Jurkat, Clone E6-1 (cell line): ENCODE data around the gene COL12A1. TPM values are rescaled to one million over a fixed set of nuclear protein-coding genes. Genes with fewer than 3 reads are reported as not detected.

Experiments used
- DNase-seq: peaks from one replicate; pipeline ENCODE4 v3.0.0-alpha.2; 2011; ENCODE audit warnings: low read depth, low spot score
- H3K4me3 ChIP-seq: 2 replicates; pipeline ENCODE4 v1.5.1; 2011; ENCODE audit warnings: mild to moderate bottlenecking, low read length, control low read depth, moderate library complexity
- polyA plus RNA-seq: library from polyadenylated mRNA; unstranded; fragments of >200 nt; gene quantifications from one replicate; pipeline ENCODE4 v1.2.1, GENCODE V29; 2012; ENCODE audit warnings: missing spikeins; ENCODE audit not compliant: insufficient read length, insufficient read depth

COL12A1 gene
- polyA plus RNA-seq, result not detected

DNA sequence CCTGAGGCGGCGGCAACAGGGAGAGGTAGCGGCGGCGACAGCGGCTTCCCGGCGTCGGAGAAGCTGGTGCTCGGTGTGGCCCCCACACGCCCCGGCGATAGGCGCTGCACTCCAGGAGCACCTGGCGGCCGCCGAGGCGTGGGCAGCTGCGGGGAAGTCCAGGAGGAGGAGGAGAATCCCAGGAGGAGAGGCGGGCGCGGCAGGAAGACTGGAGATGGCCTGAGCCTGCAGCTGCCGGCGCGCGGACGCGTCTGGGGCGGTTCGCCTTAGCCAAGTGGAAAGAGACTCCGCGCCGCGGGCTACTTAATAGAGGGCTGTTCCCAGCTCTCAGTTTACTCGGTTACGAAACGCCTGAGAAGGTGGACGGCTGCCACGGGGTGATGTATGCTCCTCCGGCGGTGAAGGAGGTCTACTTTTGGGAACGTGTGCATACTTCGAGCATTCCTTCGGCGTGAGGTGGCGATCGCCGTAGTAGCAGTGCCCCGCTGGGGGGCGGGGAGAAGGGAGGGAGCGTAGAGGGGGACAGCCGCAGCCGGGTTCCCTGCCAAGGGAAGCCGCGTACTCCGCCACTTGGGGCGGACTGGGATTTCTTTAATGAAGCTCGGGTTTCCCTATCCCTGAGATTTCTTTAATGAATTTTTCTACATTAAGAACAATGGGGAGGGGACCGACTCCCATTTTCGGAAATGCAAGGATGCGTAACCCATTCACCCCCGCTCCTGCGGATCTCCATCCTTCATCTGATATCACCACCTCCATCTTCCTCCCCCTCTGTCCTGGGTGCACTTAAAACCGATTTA, at the start of gene COL12A1:
TSS of gene COL12A1 (minus strand) at position 278 of the 800 bp plus-strand sequence. CDS start 3,261 bp downstream, outside the sequence.
- H3K4me3 ChIP-seq, result no peak within 1 kb of the TSS
- no peak for DNase-seq

DNA sequence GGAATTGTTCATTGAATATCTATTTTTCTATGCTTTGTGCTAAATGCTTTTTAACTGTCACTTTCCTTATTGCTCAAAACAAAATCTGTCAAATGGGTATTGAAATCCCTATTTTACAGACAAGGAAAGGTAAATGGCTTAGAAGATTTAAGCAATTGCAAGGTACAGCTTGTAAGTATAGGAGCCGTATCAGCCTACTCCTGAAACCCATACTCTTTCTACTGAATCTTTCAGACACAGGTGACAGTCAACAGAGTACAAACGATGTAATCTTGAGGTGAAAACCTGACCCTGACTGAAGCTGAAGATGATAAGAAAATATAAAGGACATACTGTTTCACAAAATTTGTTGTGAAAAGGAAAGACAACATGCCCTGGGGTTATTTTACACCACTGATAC, 44.7 kb upstream of the COL12A1 start:
- no peak for DNase-seq
- H3K4me3 ChIP-seq, result no peak overlapping the region

DNA sequence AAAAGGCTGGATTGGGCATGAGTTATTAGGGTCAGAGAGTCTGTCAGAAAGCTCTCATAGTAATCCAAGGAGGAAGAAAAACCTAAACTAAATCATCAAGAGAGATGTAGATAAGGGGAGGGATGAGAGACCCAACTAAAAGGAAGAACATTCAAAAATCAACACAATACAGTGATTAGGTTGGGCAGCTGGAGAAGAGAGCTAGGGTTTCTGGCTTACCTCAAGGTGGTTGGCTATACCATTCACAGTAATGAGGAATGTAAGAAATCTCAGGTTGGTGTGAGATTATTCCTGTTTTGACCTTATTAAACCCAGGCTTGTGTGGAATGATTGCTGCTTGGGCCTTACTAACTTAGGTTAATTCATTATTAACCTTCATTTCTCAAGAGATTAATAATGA, 44.0 kb upstream of the COL12A1 start:
- no peak overlapping the region for H3K4me3 ChIP-seq

DNA sequence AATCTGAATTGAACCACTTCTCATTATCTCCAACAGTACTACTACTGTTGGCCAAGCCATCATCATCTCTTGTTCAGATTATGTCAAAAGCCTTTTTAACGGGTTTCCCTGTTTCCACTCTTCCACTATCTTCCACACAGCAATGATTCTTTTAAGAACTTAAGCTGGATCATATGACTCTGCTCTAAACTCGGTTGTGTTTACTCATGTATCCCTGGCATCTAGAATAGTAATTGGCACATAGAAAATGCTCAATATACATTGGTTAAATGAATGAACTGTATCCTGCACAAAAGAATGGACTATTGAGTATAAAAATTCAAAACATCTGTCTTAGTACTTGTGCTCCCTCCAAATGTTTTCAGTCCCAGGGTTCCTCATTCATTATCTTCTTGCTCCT, 40.5 kb upstream of the COL12A1 start:
- DNase-seq, result no peak

More for the DNA sequence above, 44.0 kb upstream of the COL12A1 start:
- no peak for DNase-seq

DNA sequence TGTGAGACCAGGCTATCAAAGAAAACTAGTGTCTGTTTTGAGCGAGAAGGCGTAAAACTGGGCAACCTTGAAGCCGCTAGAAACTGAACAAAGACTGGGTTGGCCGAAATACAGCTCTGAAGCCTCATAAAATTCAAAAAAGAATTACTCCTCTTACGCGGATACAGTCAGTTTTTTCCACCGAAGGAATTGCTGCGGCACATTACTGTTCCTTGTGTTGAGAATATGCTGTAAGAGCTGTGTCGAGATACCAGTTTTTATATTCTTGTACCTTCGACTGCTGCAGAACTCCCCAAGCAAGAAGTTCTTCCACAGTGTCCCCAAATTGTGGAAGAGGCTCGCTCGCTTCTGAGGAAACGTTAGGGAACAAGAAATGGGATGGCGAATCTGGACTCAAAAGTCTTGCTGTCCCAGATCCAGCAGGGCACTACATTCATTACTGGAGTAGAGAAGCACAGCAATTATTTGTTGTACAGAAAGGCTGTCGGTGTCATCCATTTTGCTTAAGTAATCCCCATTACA, 38.3 kb upstream of the COL12A1 start:
- no peak for DNase-seq
- peak overlapping the region; percentile 97 for H3K4me3 ChIP-seq

More for the DNA sequence above, 40.5 kb upstream of the COL12A1 start:
- H3K4me3 ChIP-seq, result no peak overlapping the region

DNA sequence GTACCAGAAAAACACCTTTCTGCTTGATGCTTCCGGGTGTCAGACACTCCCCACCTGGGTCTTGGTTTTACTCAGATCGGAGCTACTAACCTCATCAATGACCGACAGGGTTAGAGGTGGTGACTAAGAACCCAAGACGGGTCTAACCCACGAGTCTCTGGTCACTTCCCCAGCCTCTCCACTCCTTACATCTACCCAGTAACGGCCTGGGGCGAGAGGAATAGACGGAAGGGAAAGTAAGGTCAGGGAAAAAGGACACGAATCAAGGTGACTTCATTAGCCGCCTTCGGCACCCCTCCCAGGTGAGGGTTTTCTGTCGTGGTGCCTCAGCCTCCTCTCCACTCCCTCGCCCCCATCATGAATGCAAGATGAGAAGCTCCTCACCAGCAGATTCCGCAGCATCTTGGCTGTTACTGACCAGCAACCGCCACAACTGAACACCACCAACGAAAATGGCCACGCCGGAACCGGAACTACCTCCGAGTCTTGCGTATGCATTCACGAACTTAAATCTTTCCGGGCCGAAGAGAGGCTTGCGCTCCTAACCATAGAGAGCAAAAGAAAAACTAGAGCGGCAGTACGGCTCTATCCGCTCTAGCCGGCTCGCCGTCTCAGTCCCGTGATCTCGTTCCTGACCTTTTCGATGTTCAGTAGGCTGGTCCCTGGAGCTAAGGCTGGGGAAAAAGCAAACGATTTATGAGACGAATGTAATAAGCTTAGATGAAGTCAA, 37.6 kb upstream of the COL12A1 start, which contains the start of gene COX7A2:
TSS of gene COX7A2 (minus strand) at position 469 of the 730 bp plus-strand sequence. CDS start at position 402, 67 bp downstream.
- peak; percentile 96 for DNase-seq
- peak within 1 kb of the TSS; percentile 97 for H3K4me3 ChIP-seq

DNA sequence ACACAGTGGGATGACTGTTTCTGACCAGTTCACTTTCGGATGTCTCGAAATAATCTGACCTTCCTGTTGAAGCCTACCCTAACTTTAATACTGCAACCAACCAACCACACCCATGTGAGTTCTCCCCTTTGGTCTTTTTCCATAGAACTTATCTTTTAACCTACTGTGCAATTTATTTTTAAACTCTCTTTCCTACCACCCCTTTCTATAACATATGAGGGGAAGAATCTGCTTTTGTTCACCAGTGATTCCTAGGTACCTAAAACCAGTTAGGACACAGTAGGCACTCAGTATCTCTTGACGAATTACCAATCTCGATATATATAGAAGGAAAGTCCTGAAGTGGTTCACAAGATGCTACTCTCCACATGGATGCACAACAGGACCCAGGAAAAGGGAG, 30.8 kb upstream of the COL12A1 start:
- DNase-seq, result no peak
- no peak overlapping the region for H3K4me3 ChIP-seq

DNA sequence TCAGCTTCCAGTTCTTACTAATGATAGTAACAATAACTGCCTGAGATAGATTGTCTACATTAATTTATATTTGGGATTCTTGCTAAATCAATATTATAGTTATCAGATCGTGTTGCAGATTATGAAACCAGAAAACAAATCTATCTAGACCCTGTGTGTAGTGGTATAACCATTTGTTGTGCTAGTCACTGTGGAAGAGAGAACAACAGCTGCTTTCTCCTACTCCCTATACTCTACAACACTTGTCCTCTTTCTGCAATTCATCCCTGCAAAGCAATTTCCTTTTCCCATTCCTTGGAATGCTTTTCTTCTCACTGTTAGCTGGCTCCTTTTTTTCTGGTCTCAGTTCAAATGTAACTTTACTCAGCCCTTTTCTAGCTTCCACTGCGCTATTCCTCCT, 29.4 kb upstream of the COL12A1 start:
- DNase-seq, result no peak
- no peak overlapping the region for H3K4me3 ChIP-seq

DNA sequence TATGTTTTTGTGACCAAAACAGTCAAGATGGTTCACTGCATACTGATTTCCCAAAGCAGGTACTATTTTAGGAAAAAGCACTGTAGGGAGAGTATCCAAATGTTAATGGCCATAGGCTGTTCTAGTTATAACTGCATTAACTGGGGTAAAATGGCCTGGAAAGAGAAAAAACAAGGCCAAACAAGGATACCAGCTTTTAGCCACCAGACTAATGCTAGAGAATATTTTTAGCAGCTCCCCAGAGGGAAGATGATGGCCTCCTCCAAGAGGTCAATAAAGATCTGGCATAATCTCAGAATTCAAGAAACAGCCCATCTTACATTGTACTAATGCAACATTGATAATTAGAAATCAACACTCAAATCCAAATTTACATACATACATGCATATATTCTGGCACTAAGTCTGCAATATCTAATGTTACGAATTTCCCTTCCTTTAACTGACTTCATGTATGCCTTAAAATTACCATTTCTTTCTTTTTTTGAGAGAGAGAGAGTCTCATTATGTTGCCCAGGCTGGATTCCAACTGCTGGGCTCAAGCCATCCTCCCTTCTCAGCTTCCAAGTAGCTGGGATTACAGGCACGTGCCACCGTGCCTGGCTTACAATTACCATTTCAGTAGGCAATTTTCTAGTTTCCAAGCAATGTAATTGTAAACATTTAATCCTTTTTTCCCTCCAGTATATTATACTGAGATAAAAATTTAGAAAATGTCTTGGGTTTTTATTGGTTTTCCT, 28.4 kb upstream of the COL12A1 start:
- DNase-seq, result no peak
- no peak overlapping the region for H3K4me3 ChIP-seq

DNA sequence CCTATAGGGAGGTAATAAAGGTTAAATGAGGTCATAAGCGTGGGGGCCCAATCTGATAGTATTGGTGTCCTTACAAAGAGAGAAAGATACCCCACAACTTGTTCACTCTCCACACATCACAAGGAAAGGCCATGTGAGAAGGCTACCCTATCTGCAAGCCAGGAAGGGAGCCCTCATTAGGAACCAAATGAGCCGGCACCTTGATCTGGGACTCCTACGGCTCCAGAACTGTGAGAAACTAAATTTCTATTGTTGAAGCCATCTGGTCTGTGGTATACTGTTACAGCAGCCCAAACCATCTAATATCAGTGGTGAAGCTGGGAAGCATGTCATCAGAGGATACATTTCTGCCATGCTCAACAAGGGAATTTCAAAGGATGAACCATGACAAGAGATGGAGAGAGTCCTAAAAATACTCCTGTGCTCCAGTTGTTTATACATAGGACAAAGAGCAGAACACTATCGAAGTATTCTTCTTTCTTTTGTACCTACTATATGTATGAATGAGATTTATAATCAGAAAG, 27.3 kb upstream of the COL12A1 start:
- DNase-seq, result no peak
- H3K4me3 ChIP-seq, result no peak overlapping the region

DNA sequence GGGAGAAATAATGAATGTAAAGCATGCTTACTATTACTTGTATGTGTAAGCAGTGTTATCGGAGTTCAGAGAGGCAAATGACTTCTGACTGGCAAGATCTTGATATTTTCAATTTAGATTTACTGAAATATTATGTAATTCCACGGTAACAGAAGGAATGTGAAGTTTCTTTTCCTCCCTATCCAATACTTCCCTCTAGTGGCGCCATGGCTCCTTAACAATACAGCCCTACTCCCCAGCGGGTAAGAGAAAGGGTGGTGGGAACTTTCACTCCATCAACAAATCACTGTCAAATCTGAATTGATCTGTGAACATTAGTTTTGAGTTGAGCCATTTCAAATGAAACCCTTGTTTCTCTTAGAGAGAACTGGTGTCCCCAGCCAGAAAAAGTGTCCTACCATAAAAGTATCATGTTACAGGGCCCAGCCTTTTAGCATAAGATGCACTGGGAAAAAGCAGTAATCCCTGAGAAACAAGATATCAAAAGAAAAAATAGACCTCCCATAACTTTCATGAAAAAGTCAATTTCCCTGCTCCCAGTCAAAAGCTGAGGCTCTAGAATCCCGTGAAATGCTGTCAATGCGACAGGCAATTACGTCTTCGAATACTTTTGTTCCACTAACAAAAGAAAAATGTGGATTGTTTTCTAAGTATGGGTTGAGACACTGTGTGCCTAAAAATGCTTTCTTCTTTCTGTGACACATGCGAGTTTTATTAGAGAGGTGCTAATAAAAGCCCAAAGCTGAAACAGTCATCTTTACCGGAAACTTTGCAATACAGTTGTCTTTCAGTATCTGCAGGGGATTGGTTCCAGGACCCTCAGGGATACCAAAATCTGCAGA, 24.9 kb upstream of the COL12A1 start:
- no peak for DNase-seq

DNA sequence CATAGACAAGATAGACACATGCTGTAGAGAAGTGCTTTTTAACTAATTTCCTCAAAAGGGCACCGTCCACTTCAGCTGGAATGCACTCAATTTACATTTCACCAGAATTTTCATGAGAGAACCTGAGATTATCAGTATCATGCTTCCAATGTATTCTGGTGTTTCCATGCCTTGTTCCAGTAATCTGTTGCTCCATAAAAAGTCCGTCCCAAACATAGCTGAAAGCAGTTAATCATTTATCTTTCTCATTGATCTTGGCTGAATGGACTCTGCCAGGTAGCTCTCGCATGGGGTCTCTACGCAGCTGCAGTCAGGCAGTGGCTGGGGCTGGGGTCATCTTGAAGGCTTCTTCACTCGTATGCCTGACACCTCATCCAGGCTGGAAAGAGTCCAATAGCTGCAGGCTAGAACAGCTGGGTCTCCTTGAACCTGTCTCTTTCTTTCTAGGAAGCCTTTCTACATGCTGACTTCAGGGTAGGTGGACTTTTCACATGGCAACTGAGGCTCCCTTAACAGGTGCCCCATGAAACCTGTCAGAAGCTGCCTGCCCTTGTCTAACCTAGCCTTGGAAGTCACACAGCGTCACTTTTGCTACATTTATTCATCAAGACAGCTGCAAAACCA, 18.6 kb upstream of the COL12A1 start:
- H3K4me3 ChIP-seq, result no peak overlapping the region
- no peak for DNase-seq

More for the DNA sequence above, 24.9 kb upstream of the COL12A1 start:
- H3K4me3 ChIP-seq, result no peak overlapping the region

DNA sequence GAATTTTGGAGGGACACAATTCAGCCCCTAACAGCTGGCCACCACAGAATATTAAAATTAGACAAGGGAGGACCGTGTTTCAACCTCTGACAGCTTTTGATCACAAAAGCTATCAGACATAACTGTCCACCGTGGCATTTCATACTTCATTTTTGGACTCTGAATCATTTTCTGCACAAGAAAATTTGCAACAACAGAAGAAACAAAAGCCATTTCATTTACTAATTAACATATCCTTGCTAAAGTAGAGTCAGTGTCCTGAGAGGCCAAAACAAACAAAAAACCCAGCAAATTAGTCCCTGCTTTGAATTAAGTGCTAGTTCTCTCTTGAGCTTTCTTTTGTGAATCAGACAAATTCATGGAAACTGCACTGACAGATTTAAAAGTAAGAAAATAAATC, 17.6 kb upstream of the COL12A1 start:
- H3K4me3 ChIP-seq, result no peak overlapping the region
- no peak for DNase-seq

DNA sequence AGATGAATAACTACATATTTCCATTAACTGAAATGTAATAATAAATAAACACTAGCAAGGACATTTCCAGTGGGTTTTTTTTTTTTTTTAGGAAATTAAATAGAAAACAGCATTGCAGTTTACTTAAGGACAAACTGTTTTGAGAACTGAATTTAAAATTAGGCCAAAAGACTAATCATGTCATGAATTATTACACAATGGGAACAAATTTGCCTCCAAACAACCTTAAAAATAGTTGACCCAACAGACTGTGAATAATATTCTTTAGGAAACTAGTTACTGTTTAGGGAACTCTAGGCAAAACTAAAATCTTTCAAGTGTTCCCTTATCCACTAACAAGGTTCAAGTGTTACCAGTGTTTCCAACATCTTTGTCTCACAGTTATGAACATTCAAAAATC, 16.4 kb upstream of the COL12A1 start:
- DNase-seq, result no peak
- no peak overlapping the region for H3K4me3 ChIP-seq

DNA sequence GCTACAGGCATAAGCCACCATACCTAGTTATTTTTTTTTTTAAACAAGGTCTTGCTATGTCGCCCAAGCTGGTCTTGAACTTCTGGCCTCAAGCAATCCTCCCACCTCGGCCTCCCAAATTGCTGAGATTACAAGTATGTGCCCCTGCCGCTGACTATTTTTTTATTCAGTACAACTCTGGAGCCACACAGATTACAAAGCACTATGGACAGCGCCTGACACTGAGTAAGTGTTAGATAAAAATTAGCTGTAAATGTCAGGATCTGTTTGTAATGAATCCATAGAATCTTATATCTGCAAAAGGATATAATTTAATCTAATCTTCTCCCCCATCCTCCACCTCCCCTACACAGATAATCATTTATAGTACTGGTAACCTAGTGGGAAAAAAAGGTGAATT, 15.3 kb upstream of the COL12A1 start:
- H3K4me3 ChIP-seq, result no peak overlapping the region
- no peak for DNase-seq

DNA sequence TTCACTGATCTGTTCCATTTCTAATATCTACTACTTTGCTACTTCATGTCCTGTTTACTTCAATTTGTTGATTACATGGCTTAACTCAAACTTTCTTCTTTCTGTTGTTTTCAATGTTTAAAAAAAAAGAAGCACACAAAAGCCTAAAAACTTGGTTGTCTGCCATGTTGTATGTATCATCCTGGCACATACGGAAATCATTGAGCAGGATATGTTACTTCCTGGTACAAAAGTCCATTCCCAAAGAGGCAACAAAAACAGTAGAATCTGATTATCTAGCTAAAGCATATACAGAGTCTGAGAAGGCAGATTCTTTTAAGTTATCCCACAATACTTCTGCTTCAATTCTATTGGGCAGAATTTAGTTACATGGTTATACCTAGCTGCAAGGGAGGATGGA, 14.5 kb upstream of the COL12A1 start:
- H3K4me3 ChIP-seq, result no peak overlapping the region
- no peak for DNase-seq

DNA sequence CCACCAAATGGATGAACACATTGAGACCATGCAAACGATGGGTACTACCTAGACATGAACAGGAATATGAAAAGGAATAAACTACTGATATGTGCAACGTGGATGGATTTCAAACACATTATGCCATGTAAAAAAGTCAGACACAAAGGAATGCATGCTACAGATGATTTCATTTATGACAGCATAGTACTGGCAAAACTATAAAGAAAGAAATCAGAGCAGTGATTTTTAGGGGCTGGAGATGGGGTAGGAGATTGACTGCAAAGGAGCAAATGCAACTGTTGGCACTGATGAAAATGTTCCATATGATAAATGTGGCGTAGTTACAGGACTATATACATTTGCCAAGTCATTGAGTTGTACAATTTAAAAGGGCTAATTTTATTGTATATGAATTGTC, 13.4 kb upstream of the COL12A1 start:
- DNase-seq, result no peak
- no peak overlapping the region for H3K4me3 ChIP-seq

DNA sequence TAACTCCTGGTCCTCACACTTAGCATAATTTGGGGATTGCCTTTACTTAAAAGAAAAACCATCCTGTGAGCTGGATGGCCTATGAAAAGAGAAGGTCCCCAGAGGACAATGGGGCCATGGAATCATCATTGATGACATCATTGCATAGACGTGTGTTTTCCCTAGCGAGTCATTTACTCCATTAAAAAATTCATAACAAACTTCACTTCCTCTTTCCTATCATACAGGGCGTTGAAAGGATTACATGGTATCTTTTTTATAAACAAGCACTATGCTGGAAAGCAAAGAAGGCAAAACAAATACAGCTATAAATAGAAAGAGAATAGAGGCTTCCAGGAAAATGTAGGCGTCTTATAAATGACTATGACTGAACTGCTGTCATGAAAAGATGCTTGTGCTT, 11.3 kb upstream of the COL12A1 start:
- no peak overlapping the region for H3K4me3 ChIP-seq
- DNase-seq, result no peak
